ENCODE data around the gene HAND1.

The HAND1 gene

GRCh38 chr5:154483654-154484392 lies 5.8 kb upstream of the HAND1 start:
- TF ChIP-seq, protein P1, sequence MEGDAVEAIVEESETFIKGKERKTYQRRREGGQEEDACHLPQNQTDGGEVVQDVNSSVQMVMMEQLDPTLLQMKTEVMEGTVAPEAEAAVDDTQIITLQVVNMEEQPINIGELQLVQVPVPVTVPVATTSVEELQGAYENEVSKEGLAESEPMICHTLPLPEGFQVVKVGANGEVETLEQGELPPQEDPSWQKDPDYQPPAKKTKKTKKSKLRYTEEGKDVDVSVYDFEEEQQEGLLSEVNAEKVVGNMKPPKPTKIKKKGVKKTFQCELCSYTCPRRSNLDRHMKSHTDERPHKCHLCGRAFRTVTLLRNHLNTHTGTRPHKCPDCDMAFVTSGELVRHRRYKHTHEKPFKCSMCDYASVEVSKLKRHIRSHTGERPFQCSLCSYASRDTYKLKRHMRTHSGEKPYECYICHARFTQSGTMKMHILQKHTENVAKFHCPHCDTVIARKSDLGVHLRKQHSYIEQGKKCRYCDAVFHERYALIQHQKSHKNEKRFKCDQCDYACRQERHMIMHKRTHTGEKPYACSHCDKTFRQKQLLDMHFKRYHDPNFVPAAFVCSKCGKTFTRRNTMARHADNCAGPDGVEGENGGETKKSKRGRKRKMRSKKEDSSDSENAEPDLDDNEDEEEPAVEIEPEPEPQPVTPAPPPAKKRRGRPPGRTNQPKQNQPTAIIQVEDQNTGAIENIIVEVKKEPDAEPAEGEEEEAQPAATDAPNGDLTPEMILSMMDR (conservative IDR thresholded peaks at IDR 0.05; ENCODE audit: low read depth, low read length): no peak

DNA sequence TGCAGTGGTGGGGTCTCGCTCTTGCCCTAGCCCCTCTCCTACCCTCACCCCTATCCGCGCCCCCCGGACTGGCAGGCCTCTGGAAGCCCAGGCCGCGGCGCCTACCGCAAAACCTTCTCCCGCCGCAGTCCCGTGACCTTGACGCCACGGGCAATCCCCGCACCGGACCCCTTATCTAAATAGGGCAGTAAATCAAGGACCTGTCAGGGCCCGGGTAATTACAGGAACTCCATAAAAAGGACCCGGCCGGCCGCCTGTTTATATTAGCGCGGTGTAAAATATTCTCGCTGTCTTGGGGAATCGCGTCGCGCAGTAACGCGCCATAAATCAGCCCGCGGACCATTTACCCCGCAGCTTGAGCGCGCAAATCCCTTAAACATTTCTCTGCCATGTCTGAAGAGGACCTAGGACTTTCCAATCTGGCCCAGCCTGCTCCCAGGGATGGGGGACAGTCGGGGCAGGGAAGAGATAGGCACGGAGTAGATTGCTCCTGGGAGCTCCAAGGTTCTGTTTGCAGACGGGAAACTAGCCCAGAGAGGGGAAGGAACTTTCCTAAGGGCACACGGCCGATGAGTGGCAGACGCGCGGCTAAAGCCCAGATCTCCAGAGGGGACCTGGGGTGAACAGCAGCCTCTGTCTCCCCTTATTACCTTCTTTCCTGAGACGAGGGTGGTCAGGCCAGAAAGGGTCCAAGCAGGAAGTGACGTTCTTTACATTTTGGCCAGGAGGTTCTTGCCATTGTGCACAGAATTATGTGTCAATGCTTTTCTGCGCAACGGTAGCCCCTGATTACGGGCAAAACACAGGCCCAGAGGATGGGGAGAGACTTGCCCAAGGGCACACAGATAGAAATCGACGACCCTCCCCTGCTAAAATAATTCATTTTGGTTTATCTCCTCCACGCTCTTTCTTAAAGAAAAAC lies 4.8 kb upstream of the HAND1 start:
- TF ChIP-seq, protein P1 (conservative IDR thresholded peaks at IDR 0.05; ENCODE audit: low read depth, low read length): no peak
- no peak overlapping the region for H3K4me3 ChIP-seq (ENCODE audit: low read length)
- no peak for DNase-seq (ENCODE audit: low read depth)

More at GRCh38 chr5:154483654-154484392, 5.8 kb upstream of the HAND1 start:
- no peak for DNase-seq (ENCODE audit: low read depth)
- no peak overlapping the region for H3K4me3 ChIP-seq (ENCODE audit: low read length)

GRCh38 chr5:154481584-154482381 lies 3.8 kb upstream of the HAND1 start:
- TF ChIP-seq, protein P1 (conservative IDR thresholded peaks at IDR 0.05; ENCODE audit: low read depth, low read length): no peak
- H3K4me3 ChIP-seq (ENCODE audit: low read length): no peak overlapping the region
- no peak for DNase-seq (ENCODE audit: low read depth)

- DNase-seq (ENCODE audit: low read depth): no peak
- no peak overlapping the region for H3K4me3 ChIP-seq (ENCODE audit: low read length)
- TF ChIP-seq, protein P1 (conservative IDR thresholded peaks at IDR 0.05; ENCODE audit: low read depth, low read length): no peak
These were observed 2.8 kb upstream of the HAND1 start for GRCh38 chr5:154480847-154481246.

- no peak for DNase-seq (ENCODE audit: low read depth)
- no peak overlapping the region for H3K4me3 ChIP-seq (ENCODE audit: low read length)
- TF ChIP-seq, protein P1 (conservative IDR thresholded peaks at IDR 0.05; ENCODE audit: low read depth, low read length): no peak
These were observed 2.1 kb upstream of the HAND1 start for GRCh38 chr5:154479944-154480750.

Measured in retinal pigment epithelial cell (primary cell).